Mesothelial cell of epicardium (in vitro differentiated cells): ENCODE measurements around the gene MOGAT1. TPM values are rescaled to one million over a fixed set of nuclear protein-coding genes. Genes with fewer than 3 reads are reported as not detected.

Experiments used
- DNase-seq, 2 experiments: peaks; one replicate each; pipeline ENCODE4 v3.0.0; 2021; ENCODE audit warnings: low spot score in 2 of 2; ENCODE audit not compliant: unreplicated experiment in 2 of 2
- H3K27ac Mint-ChIP-seq: 2 replicates; pipeline ENCODE4 v1.8.0; 2021; ENCODE audit warnings: mixed read lengths
- H3K27me3 Mint-ChIP-seq: 2 replicates; pipeline ENCODE4 v1.8.0; 2021; ENCODE audit warnings: low read depth, mixed read lengths
- H3K36me3 Mint-ChIP-seq: 2 replicates; pipeline ENCODE4 v1.8.0; 2021; ENCODE audit warnings: mixed read lengths
- H3K4me1 Mint-ChIP-seq: 2 replicates; pipeline ENCODE4 v1.8.0; 2021; ENCODE audit warnings: mixed read lengths
- H3K4me3 Mint-ChIP-seq: 2 replicates; pipeline ENCODE4 v1.8.0; 2021; ENCODE audit warnings: mild to moderate bottlenecking, moderate library complexity, mixed read lengths
- H3K9me3 Mint-ChIP-seq: 2 replicates; pipeline ENCODE4 v1.8.0; 2021; ENCODE audit warnings: mixed read lengths
- CTCF ChIP-seq: fragments of 200-600 bp; sonication (generic); IDR thresholded peaks from one replicate; pipeline ENCODE4 v1.5.0; 2021; ENCODE audit warnings: antibody characterized with exemption; ENCODE audit not compliant: unreplicated experiment
- total RNA-seq: library from RNA; stranded (reverse); gene quantifications from 3 replicates; pipeline ENCODE4 v1.2.1, GENCODE V29; 2021

Gene MOGAT1
- total RNA-seq, 1 donor from 2014 or later = not detected

GRCh38 chr2:222672068-222672401 is 577 bp downstream of the MOGAT1 start:
- Mint-ChIP-seq H3K4me1 (peaks cover 8% of the 10 kb centered on the region), H3K36me3 (no peaks in the 10 kb centered on the region), H3K9me3 (no peaks in the 10 kb centered on the region), H3K27me3 (peaks cover 59% of the 10 kb centered on the region), H3K4me3 (peak overlapping the region; percentile 64), H3K27ac (no peak overlapping the region)
- no peak for DNase-seq
- TF ChIP-seq CTCF = no peak

GRCh38 chr2:222673273-222673672 is 1.8 kb downstream of the MOGAT1 start:
- H3K27me3 Mint-ChIP-seq = peaks cover 63% of the 10 kb centered on the region
- no peak overlapping the region for H3K27ac Mint-ChIP-seq
- H3K9me3 Mint-ChIP-seq = no peaks in the 10 kb centered on the region
- no peak for DNase-seq
- H3K4me1 Mint-ChIP-seq = peaks cover 8% of the 10 kb centered on the region
- no peaks in the 10 kb centered on the region for H3K36me3 Mint-ChIP-seq
- TF ChIP-seq CTCF = no peak
- no peak overlapping the region for H3K4me3 Mint-ChIP-seq

- DNase-seq = no peak
- Mint-ChIP-seq H3K36me3 (no peaks in the 10 kb centered on the region), H3K27me3 (peaks cover 61% of the 10 kb centered on the region), H3K27ac (no peak overlapping the region), H3K4me1 (peaks cover 8% of the 10 kb centered on the region), H3K4me3 (no peak overlapping the region), H3K9me3 (no peaks in the 10 kb centered on the region)
- TF ChIP-seq CTCF = no peak
Measured at GRCh38 chr2:222673883-222674282, 2.4 kb downstream of the MOGAT1 start.

- TF ChIP-seq CTCF = no peak
- H3K27me3 Mint-ChIP-seq = peaks cover 27% of the 10 kb centered on the region
Measured at GRCh38 chr2:222677981-222678380, 6.5 kb downstream of the MOGAT1 start.

GRCh38 chr2:222683805-222684204 is 12.3 kb downstream of the MOGAT1 start:
- no peaks in the 10 kb centered on the region for H3K4me1 Mint-ChIP-seq

More at GRCh38 chr2:222677981-222678380, 6.5 kb downstream of the MOGAT1 start:
- DNase-seq = no peak
- H3K36me3 Mint-ChIP-seq = no peaks in the 10 kb centered on the region
- no peak overlapping the region for H3K4me3 Mint-ChIP-seq
- no peaks in the 10 kb centered on the region for H3K9me3 Mint-ChIP-seq
- no peaks in the 10 kb centered on the region for H3K4me1 Mint-ChIP-seq
- H3K27ac Mint-ChIP-seq = no peak overlapping the region

More at GRCh38 chr2:222683805-222684204, 12.3 kb downstream of the MOGAT1 start:
- H3K27ac Mint-ChIP-seq = no peak overlapping the region
- no peaks in the 10 kb centered on the region for H3K9me3 Mint-ChIP-seq
- H3K36me3 Mint-ChIP-seq = no peaks in the 10 kb centered on the region
- no peaks in the 10 kb centered on the region for H3K27me3 Mint-ChIP-seq
- TF ChIP-seq CTCF = no peak
- no peak overlapping the region for H3K4me3 Mint-ChIP-seq
- no peak for DNase-seq
